Ishikawa (cell line): ENCODE results near the gene GPX3.

ENCODE experiments used
- CEBPB ChIP-seq: IDR thresholded peaks from 2 replicates; pipeline ENCODE4 v1.6.1; 2012
- CREB1 ChIP-seq: IDR thresholded peaks from 2 replicates; pipeline ENCODE4 v1.6.1; 2012; ENCODE audit warnings: low read depth
- EGR1 ChIP-seq: IDR thresholded peaks from 2 replicates; pipeline ENCODE4 v1.6.1; 2012
- EP300 ChIP-seq: IDR thresholded peaks from 2 replicates; pipeline ENCODE4 v1.6.1; 2012; ENCODE audit warnings: borderline replicate concordance
- FOXM1 ChIP-seq: IDR thresholded peaks from 2 replicates; pipeline ENCODE4 v1.6.1; 2012; ENCODE audit warnings: low read depth, borderline replicate concordance
- NFIC ChIP-seq: IDR thresholded peaks from 2 replicates; pipeline ENCODE4 v1.6.1; 2012
- RAD21 ChIP-seq: IDR thresholded peaks from 2 replicates; pipeline ENCODE4 v1.6.1; 2012; ENCODE audit warnings: low read depth
- TAF1 ChIP-seq: IDR thresholded peaks from 2 replicates; pipeline ENCODE4 v1.6.1; 2012; ENCODE audit warnings: low read depth, mild to moderate bottlenecking
- TCF12 ChIP-seq: IDR thresholded peaks from 2 replicates; pipeline ENCODE4 v1.6.1; 2012; ENCODE audit warnings: low read depth
- TEAD4 ChIP-seq: IDR thresholded peaks from 2 replicates; pipeline ENCODE4 v1.6.1; 2012
- YY1 ChIP-seq: IDR thresholded peaks from 2 replicates; pipeline ENCODE4 v1.6.1; 2012; ENCODE audit warnings: low read depth
- ZBTB7A ChIP-seq: IDR thresholded peaks from 2 replicates; pipeline ENCODE4 v1.6.1; 2012; ENCODE audit warnings: low read depth
- TF ChIP-seq, protein P1 (sequence below): IDR thresholded peaks from 2 replicates; pipeline ENCODE4 v1.6.1; 2012; ENCODE audit warnings: low read depth, mild to moderate bottlenecking
- TF ChIP-seq, protein P2 (sequence below): IDR thresholded peaks from 2 replicates; pipeline ENCODE4 v1.6.1; 2012
- TF ChIP-seq, protein P3 (sequence below): IDR thresholded peaks from 2 replicates; pipeline ENCODE4 v1.6.1; 2012

Gene GPX3

DNA sequence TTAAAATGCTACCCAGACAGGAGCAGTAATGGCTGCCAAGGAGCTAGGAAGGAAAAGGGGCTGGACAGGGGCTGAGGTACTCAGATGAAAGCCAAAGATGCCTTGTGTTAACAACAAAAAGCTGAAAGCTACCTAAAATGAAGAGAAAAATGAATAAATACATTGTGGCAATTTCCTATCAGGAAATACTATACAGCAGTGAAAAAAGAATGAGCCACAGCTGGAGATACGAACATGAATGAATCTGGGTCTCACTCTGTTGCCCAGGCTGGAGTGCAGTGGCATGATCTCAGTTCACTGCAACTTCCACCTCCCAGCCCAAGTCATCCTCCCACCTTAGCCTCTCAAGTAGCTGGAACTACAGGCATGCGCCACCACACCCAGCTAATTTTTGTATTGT, 54.2 kb downstream of the GPX3 start:
- TF ChIP-seq, protein P1, sequence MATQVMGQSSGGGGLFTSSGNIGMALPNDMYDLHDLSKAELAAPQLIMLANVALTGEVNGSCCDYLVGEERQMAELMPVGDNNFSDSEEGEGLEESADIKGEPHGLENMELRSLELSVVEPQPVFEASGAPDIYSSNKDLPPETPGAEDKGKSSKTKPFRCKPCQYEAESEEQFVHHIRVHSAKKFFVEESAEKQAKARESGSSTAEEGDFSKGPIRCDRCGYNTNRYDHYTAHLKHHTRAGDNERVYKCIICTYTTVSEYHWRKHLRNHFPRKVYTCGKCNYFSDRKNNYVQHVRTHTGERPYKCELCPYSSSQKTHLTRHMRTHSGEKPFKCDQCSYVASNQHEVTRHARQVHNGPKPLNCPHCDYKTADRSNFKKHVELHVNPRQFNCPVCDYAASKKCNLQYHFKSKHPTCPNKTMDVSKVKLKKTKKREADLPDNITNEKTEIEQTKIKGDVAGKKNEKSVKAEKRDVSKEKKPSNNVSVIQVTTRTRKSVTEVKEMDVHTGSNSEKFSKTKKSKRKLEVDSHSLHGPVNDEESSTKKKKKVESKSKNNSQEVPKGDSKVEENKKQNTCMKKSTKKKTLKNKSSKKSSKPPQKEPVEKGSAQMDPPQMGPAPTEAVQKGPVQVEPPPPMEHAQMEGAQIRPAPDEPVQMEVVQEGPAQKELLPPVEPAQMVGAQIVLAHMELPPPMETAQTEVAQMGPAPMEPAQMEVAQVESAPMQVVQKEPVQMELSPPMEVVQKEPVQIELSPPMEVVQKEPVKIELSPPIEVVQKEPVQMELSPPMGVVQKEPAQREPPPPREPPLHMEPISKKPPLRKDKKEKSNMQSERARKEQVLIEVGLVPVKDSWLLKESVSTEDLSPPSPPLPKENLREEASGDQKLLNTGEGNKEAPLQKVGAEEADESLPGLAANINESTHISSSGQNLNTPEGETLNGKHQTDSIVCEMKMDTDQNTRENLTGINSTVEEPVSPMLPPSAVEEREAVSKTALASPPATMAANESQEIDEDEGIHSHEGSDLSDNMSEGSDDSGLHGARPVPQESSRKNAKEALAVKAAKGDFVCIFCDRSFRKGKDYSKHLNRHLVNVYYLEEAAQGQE: no peak
- TF ChIP-seq CEBPB (no peak), TCF12 (no peak), NFIC (no peak), CREB1 (no peak), EP300 (no peak), YY1 (no peak), EGR1 (no peak), RAD21 (no peak), TAF1 (no peak), FOXM1 (no peak), ZBTB7A (no peak), TEAD4 (no peak)
- TF ChIP-seq, protein P2, sequence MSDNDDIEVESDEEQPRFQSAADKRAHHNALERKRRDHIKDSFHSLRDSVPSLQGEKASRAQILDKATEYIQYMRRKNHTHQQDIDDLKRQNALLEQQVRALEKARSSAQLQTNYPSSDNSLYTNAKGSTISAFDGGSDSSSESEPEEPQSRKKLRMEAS: no peak
- TF ChIP-seq, protein P3, sequence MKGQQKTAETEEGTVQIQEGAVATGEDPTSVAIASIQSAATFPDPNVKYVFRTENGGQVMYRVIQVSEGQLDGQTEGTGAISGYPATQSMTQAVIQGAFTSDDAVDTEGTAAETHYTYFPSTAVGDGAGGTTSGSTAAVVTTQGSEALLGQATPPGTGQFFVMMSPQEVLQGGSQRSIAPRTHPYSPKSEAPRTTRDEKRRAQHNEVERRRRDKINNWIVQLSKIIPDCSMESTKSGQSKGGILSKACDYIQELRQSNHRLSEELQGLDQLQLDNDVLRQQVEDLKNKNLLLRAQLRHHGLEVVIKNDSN: no peak

DNA sequence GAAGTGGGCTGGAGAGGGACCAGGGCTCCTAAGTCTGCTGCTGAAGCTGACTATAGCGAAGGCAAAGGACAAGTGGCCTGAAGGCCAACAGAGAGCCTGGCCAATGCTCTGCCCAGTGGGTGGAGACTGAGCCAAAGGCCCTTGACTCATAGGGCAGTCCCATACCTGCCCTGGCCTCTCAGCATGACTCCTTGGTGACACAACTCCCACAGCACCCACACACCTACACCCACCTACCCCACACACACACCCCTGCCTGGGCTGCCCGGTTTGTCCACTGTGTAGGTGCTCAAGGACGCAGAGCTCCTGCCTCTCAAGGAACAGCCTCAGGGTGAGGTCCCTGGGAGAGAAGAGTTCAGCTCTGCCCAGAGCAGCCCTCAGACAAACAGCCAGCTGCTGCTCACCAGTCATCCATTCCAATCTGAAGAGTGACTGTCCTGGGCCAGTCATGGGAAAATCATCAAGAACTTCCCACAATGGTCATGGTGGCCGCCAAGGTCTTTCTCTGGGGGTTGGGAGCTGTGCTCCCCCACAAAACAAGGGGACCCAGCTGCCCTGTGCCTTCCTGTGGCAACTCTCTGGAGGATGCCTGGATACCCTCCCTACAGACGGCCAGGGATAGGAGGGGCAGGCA, 55.4 kb downstream of the GPX3 start:
- TF ChIP-seq EP300 (no peak), ZBTB7A (no peak), TEAD4 (no peak), EGR1 (peak; percentile 75), YY1 (no peak), TCF12 (no peak)
- TF ChIP-seq, protein P1: no peak
- TF ChIP-seq, protein P2: 0 out of 2 replicates have a peak, but pooled peaks have one; percentile 18

DNA sequence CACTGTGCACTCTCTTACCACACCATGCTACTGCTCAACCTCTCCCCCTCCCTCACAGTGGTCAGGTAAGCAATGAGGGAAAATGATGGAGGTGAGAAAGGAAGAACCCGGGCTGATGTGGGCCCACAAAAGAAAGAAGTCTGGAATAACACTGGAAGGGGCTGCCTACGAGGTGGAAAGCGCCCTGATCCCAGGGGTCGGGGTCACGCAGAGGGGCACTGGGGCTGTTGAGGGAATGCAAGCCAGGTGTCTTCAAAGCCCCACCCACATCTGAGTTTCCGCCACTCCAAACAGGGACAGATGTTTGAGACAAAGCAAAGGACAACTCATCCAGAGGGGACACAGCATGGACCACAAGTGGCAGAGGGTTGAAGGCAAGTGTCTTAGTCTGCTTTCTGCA, 56.2 kb downstream of the GPX3 start:
- no peak for TF ChIP-seq EGR1
- TF ChIP-seq, protein P1: no peak
- no peak for TF ChIP-seq TCF12
- no peak for TF ChIP-seq CEBPB
- TF ChIP-seq FOXM1: no peak
- TF ChIP-seq EP300: no peak
- no peak for TF ChIP-seq TAF1
- no peak for TF ChIP-seq TEAD4
- TF ChIP-seq, protein P3: no peak
- TF ChIP-seq ZBTB7A: no peak

DNA sequence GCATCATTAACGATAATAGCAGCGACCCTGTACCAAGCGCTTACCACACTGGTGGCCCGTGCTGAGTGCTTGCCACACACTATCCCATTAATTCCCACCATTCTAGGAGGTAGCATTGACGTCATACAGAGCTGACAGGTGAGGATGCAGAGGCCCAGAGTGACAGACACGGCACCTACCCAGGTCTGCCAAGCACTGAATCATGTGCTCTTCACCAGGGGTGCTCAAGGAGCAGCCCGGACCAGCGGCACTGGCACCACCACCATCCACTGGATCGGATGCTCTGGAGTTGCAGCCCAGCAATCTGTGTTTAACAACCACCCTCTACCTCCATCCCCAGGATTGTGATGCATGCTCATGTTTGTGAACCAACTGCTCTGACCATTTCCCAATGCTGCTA, 57.0 kb downstream of the GPX3 start:
- TF ChIP-seq, protein P1: no peak
- no peak for TF ChIP-seq TAF1
- TF ChIP-seq EGR1: no peak
- no peak for TF ChIP-seq FOXM1
- TF ChIP-seq YY1: no peak
- TF ChIP-seq, protein P2: no peak
- no peak for TF ChIP-seq EP300
- TF ChIP-seq ZBTB7A: no peak
- no peak for TF ChIP-seq TCF12
- TF ChIP-seq TEAD4: no peak
- no peak for TF ChIP-seq CREB1
- TF ChIP-seq, protein P3: no peak
- no peak for TF ChIP-seq NFIC
- TF ChIP-seq CEBPB: no peak
- TF ChIP-seq RAD21: no peak
